Kidney (tissue), 14 donors: Measurements from ENCODE around the gene ZNF521. TPM values are rescaled to one million over a fixed set of nuclear protein-coding genes. Genes with fewer than 3 reads are reported as not detected.

ENCODE experiments used
- DNase-seq, 5 donors: peaks; one replicate each; pipeline ENCODE4 v3.0.0-alpha.2; 2013 to 2020
- FAIRE-seq: peaks from 2 replicates; lab custom pipeline; 2012; peaks lifted over from hg19 to GRCh38; lab: Jason Lieb, UNC
- H3K27ac ChIP-seq, 2 donors: one replicate each; pipeline ENCODE4 v1.7.0; 2013; ENCODE audit warnings: low read depth in 2 of 2, low read length in 2 of 2, inconsistent platforms in 1 of 2
- H3K27me3 ChIP-seq: one replicate; pipeline ENCODE4 v1.7.1; 2013; ENCODE audit warnings: low read length, inconsistent platforms; ENCODE audit not compliant: control insufficient read depth, insufficient read depth
- H3K36me3 ChIP-seq, 3 donors: one replicate each; pipeline versions ENCODE4 v1.7.0 to v1.7.1; 2013; ENCODE audit warnings: low read length in 3 of 3, control low read depth in 1 of 3, inconsistent platforms in 1 of 3; ENCODE audit not compliant: insufficient read depth in 3 of 3, control insufficient read depth in 2 of 3
- H3K4me1 ChIP-seq, 3 donors: one replicate each; pipeline versions ENCODE4 v1.7.0 to v1.7.1; 2013; ENCODE audit warnings: low read length in 3 of 3, inconsistent platforms in 1 of 3, low read depth in 1 of 3; ENCODE audit not compliant: control insufficient read depth in 2 of 3, insufficient read depth in 2 of 3
- H3K4me3 ChIP-seq, 3 donors: one replicate each; pipeline versions ENCODE4 v1.7.0 to v1.8.1; 2013; ENCODE audit warnings: low read length in 3 of 3, control low read depth in 1 of 3, inconsistent platforms in 1 of 3
- H3K9ac ChIP-seq, 3 donors: one replicate each; pipeline versions ENCODE4 v1.7.0 to v1.7.1; 2013; ENCODE audit warnings: low read length in 3 of 3, control low read depth in 1 of 3, inconsistent platforms in 1 of 3
- H3K9me3 ChIP-seq, 3 donors: one replicate each; pipeline versions ENCODE4 v1.7.0 to v1.7.1; 2013; ENCODE audit warnings: low read length in 3 of 3, control low read depth in 1 of 3, inconsistent platforms in 1 of 3; ENCODE audit not compliant: control insufficient read depth in 2 of 3, insufficient read depth in 1 of 3
- intact Hi-C: fragments of 100-400 bp; cut with DNase I; formaldehyde crosslinking; loops from one replicate; pipeline ENCODE4 v1.11.1; 2022
- polyA plus RNA-seq: library from polyadenylated mRNA; stranded (reverse); fragments of 350-450 nt; fragmentation: Illumina TruSeq; extraction: RNeasy Lipid Tissue Mini Kit (QIAGEN cat#74804); gene quantifications from one replicate; pipeline ENCODE4 v1.2.3, GENCODE V29; 2014; ENCODE audit warnings: low read depth, low replicate concordance; ENCODE audit not compliant: insufficient read depth
- total RNA-seq: library from RNA; stranded (reverse); fragmentation: NEBNext Ultra II Directional; extraction: Animal tissue kit (Norgen Biotek cat#: 25700); gene quantifications from one replicate; pipeline ENCODE4 v1.2.1, GENCODE V29; 2021
- TF ChIP-seq, protein P1 (sequence below): IDR thresholded peaks from 3 replicates; pipeline ENCODE4 v1.5.1; 2012; ENCODE audit warnings: mild to moderate bottlenecking, moderate library complexity, borderline replicate concordance; ENCODE audit not compliant: insufficient read depth; ENCODE audit errors: extremely low read depth
- donor health status: control.
- donor health status: control.
- donor health status: control.
- donor health status: control.
- donor health status: control.
- donor health status: DM: yes; HTN: yes; CAD: no.
- donor health status: Normal renal cell carcinoma (clear cell type).

Gene ZNF521
- total and polyA plus RNA-seq, 2 donors from 2014 or later, result 1.8 to 18.0 TPM

DNA sequence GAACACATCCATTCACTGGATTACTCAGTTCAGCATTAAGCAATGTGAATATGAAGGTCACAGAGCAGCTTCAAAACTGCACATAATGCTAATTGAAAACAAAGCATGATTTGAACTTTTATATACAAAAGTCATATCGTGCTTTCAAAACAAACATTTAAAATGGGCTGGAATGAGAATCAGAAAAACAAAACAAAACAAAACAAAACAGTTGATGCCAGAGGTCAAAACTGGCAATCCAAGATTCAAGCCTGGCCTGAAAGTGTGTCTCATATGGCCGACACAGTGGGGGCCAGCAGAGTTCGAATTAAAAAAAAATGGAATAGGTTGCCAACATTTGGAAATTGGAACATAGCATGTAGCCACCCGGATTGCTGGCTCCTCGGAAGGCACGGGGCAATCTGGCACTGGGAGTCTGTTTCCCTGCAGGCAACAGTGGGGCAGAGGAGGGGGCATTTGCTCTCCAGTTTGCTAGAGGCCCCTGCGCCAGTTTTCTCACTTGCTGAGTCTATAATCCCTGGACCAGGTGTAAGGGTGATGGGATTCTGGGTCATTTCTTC, 294.4 kb downstream of the ZNF521 start:
- no peak overlapping the region for H3K4me3 ChIP-seq
- H3K27ac ChIP-seq, result no peak overlapping the region
- intact Hi-C loops, result no loop called here
- no peaks in the 10 kb centered on the region for H3K9me3 ChIP-seq
- no peak overlapping the region for H3K9ac ChIP-seq
- H3K4me1 ChIP-seq, result no peaks in the 10 kb centered on the region
- no peak for DNase-seq
- no peaks in the 10 kb centered on the region for H3K36me3 ChIP-seq
- FAIRE-seq, result no peak
- H3K27me3 ChIP-seq, result no peaks in the 10 kb centered on the region
- TF ChIP-seq, protein P1, sequence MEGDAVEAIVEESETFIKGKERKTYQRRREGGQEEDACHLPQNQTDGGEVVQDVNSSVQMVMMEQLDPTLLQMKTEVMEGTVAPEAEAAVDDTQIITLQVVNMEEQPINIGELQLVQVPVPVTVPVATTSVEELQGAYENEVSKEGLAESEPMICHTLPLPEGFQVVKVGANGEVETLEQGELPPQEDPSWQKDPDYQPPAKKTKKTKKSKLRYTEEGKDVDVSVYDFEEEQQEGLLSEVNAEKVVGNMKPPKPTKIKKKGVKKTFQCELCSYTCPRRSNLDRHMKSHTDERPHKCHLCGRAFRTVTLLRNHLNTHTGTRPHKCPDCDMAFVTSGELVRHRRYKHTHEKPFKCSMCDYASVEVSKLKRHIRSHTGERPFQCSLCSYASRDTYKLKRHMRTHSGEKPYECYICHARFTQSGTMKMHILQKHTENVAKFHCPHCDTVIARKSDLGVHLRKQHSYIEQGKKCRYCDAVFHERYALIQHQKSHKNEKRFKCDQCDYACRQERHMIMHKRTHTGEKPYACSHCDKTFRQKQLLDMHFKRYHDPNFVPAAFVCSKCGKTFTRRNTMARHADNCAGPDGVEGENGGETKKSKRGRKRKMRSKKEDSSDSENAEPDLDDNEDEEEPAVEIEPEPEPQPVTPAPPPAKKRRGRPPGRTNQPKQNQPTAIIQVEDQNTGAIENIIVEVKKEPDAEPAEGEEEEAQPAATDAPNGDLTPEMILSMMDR, result no peak

DNA sequence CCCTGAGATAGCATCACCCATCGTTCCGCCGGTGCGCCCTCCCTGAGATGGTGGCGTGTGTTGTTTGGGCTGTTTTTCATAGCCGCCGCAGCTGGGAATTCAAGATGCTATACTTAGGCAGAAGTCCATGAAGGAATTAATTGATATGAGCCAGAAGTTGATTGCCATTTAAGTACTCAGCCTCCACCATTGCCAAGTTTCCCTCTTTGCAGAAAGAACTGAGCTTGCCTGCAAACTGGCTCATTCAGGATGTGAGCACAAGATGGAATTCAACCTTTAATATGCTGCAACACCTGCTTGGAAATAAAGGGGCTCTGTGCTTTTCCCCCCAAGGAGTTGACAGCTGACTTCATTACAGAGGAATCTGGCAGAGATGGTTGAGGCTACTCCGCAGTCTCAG, 295.5 kb downstream of the ZNF521 start:
- peak in 1 of 5 donors; percentile 20 for DNase-seq
- H3K27ac ChIP-seq, result no peak overlapping the region
- no peaks in the 10 kb centered on the region for H3K36me3 ChIP-seq
- H3K9ac ChIP-seq, result no peak overlapping the region
- H3K4me1 ChIP-seq, result no peaks in the 10 kb centered on the region
- no peak overlapping the region for H3K4me3 ChIP-seq
- no peaks in the 10 kb centered on the region for H3K9me3 ChIP-seq
- intact Hi-C loops, result no loop called here
- TF ChIP-seq, protein P1, result no peak
- H3K27me3 ChIP-seq, result no peaks in the 10 kb centered on the region
- FAIRE-seq, result no peak

DNA sequence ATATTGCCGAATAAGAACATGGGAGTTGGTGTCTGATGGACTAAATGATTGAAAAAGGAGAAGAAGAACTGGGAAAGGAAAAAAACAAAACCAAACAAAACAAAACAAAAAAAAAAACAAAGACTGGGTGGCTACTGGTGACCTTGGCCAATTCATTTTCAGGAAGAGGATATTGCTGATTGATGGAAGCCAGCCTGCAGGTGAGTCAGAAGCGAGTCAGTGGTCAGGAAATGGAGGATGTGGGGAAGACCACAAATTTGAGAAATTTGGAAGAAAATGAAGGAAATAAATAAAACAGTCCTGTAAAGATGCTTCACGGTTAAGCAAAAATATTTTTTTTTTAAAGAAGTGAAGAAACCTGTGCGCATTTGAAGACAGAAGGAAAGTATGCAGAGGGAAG, 296.9 kb downstream of the ZNF521 start:
- Histone ChIP-seq H3K9ac (no peak overlapping the region), H3K4me1 (no peaks in the 10 kb centered on the region), H3K4me3 (no peak overlapping the region), H3K36me3 (no peaks in the 10 kb centered on the region), H3K27me3 (no peaks in the 10 kb centered on the region), H3K9me3 (no peaks in the 10 kb centered on the region), H3K27ac (no peak overlapping the region)
- intact Hi-C loops, result no loop called here
- TF ChIP-seq, protein P1, result no peak
- DNase-seq (no peak), FAIRE-seq (no peak)

DNA sequence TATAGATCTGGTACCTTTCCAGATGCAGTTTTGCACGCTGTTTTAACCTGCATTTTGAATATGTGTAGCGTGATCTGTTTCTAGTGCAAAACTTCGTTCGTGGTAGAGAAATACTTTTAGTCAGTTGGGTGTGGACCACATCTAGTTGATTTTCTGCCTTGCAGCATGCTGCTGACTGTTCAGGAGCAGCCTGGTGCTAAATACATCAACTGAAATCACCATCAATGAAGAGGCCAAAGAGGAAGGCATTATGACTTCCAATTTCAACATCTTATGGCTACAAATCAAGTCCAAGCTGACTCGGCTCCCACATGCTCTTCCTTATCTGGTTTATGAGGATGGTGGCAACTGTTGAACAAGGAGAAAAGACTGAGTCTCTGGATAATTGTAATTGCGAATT, 298.5 kb downstream of the ZNF521 start:
- Histone ChIP-seq H3K36me3 (no peaks in the 10 kb centered on the region), H3K9me3 (no peaks in the 10 kb centered on the region), H3K9ac (no peak overlapping the region), H3K4me1 (no peaks in the 10 kb centered on the region), H3K4me3 (no peak overlapping the region), H3K27me3 (no peaks in the 10 kb centered on the region), H3K27ac (no peak overlapping the region)
- no peak for FAIRE-seq
- intact Hi-C loops, result no loop called here
- DNase-seq, result no peak
- TF ChIP-seq, protein P1, result no peak
